GM19023 (cell line): ENCODE data around the gene CDRT4.

Experiments
- ATAC-seq: cut with Tn5 transposase; IDR thresholded peaks from one replicate; pipeline ENCODE4 v1.9.1; 2021; ENCODE audit warnings: mild to moderate bottlenecking, moderate library complexity; ENCODE audit not compliant: unreplicated experiment

Gene CDRT4

GRCh38 chr17:15432807-15433611 is 34.4 kb downstream of the CDRT4 start:
- no peak for ATAC-seq

GRCh38 chr17:15431766-15432165 is 35.7 kb downstream of the CDRT4 start:
- no peak for ATAC-seq

GRCh38 chr17:15431196-15431595 is 36.2 kb downstream of the CDRT4 start:
- no peak for ATAC-seq

- no peak for ATAC-seq
Observed at GRCh38 chr17:15424521-15424920, 42.9 kb downstream of the CDRT4 start.

GRCh38 chr17:15422392-15422965 is 44.9 kb downstream of the CDRT4 start:
- no peak for ATAC-seq

GRCh38 chr17:15418781-15419180 is 48.6 kb downstream of the CDRT4 start:
- no peak for ATAC-seq

- no peak for ATAC-seq
Observed at GRCh38 chr17:15414532-15415306, 52.7 kb downstream of the CDRT4 start.

GRCh38 chr17:15413101-15413771 is 54.2 kb downstream of the CDRT4 start:
- ATAC-seq = no peak

GRCh38 chr17:15412606-15413005 is 54.8 kb downstream of the CDRT4 start:
- ATAC-seq = no peak

- ATAC-seq = no peak
Observed at GRCh38 chr17:15411384-15412198, 55.8 kb downstream of the CDRT4 start.

GRCh38 chr17:15409721-15410250 is 57.6 kb downstream of the CDRT4 start:
- no peak for ATAC-seq

- ATAC-seq = no peak
Observed at GRCh38 chr17:15408803-15409202, 58.6 kb downstream of the CDRT4 start.

GRCh38 chr17:15406081-15406480 is 61.3 kb downstream of the CDRT4 start:
- ATAC-seq = no peak

- no peak for ATAC-seq
Observed at GRCh38 chr17:15405058-15405415, 62.4 kb downstream of the CDRT4 start.

- ATAC-seq = no peak
Observed at GRCh38 chr17:15404106-15405057, 63.0 kb downstream of the CDRT4 start.

- no peak for ATAC-seq
Observed at GRCh38 chr17:15403276-15403939, 64.0 kb downstream of the CDRT4 start.

- no peak for ATAC-seq
Observed at GRCh38 chr17:15399443-15399842, 68.0 kb downstream of the CDRT4 start.

- no peak for ATAC-seq
Observed at GRCh38 chr17:15398736-15399331, 68.6 kb downstream of the CDRT4 start.
